Colonic mucosa (tissue), 4 donors: ENCODE data around the gene PDIK1L. TPM values are rescaled to one million over a fixed set of nuclear protein-coding genes. Genes with fewer than 3 reads are reported as not detected.

Source experiments
- DNase-seq: peaks from one replicate; pipeline ENCODE4 v3.0.0-alpha.2; 2020
- H3K27ac ChIP-seq: fragments of 200-600 bp; one replicate; pipeline ENCODE4 v1.8.0; 2021
- H3K27me3 ChIP-seq: fragments of 200-600 bp; one replicate; pipeline ENCODE4 v1.8.0; 2021
- H3K36me3 ChIP-seq: fragments of 200-600 bp; one replicate; pipeline ENCODE4 v1.8.0; 2021
- H3K4me1 ChIP-seq: fragments of 200-600 bp; one replicate; pipeline ENCODE4 v1.8.0; 2021; ENCODE audit warnings: mild to moderate bottlenecking
- H3K4me3 ChIP-seq: fragments of 200-600 bp; one replicate; pipeline ENCODE4 v1.8.0; 2021
- H3K9ac ChIP-seq, 2 donors: one replicate each; pipeline ENCODE4 v1.7.0; 2013; ENCODE audit warnings: control low read depth in 2 of 2, low read depth in 2 of 2, low read length in 2 of 2
- H3K9me3 ChIP-seq: fragments of 200-600 bp; one replicate; pipeline ENCODE4 v1.8.0; 2021
- CTCF ChIP-seq: fragments of 200-600 bp; IDR thresholded peaks from one replicate; pipeline ENCODE4 v1.8.0; 2022; ENCODE audit warnings: antibody characterized with exemption, mild to moderate bottlenecking
- intact Hi-C: fragments of 100-400 bp; cut with DNase I; formaldehyde crosslinking; loops from one replicate; pipeline ENCODE4 v1.14.1; 2022
- total RNA-seq, 2 donors: library from RNA; stranded (reverse); fragmentation: NEBNext Ultra II Directional in 1 of 2; extraction: Animal tissue kit (Norgen Biotek cat#: 25700) in 1 of 2; gene quantifications; one replicate each; pipeline ENCODE4 v1.2.1, GENCODE V29; 2021
- donor health status: healthy.
- donor health status: DM: no; HTN: no; CAD: no.
- donor health status: DM: no; HTN: no; CAD: no.

PDIK1L gene
- total RNA-seq, 2 donors from 2014 or later = 12.5 to 14.8 TPM

- H3K4me3 ChIP-seq = no peak overlapping the region
- H3K27ac ChIP-seq = no peak overlapping the region
- H3K36me3 ChIP-seq = no peaks in the 10 kb centered on the region
- no peaks in the 10 kb centered on the region for H3K27me3 ChIP-seq
- H3K9ac ChIP-seq = no peak overlapping the region
- intact Hi-C loops = no loop called here
- no peak for DNase-seq
- H3K9me3 ChIP-seq = no peaks in the 10 kb centered on the region
- H3K4me1 ChIP-seq = no peaks in the 10 kb centered on the region
- no peak for TF ChIP-seq CTCF
These were observed 43.1 kb downstream of the PDIK1L start for GRCh38 chr1:26154750-26155149.

GRCh38 chr1:26155370-26156284, 44.0 kb downstream of the PDIK1L start:
- no peaks in the 10 kb centered on the region for H3K36me3 ChIP-seq
- no peak overlapping the region for H3K4me3 ChIP-seq
- no peak for DNase-seq
- H3K9me3 ChIP-seq = no peaks in the 10 kb centered on the region
- TF ChIP-seq CTCF = no peak
- H3K27me3 ChIP-seq = no peaks in the 10 kb centered on the region
- intact Hi-C loops = no loop called here
- H3K4me1 ChIP-seq = no peaks in the 10 kb centered on the region
- no peak overlapping the region for H3K27ac ChIP-seq
- no peak overlapping the region for H3K9ac ChIP-seq

- Histone ChIP-seq H3K9ac (no peak overlapping the region), H3K4me3 (no peak overlapping the region), H3K36me3 (no peaks in the 10 kb centered on the region), H3K27ac (no peak overlapping the region), H3K4me1 (peaks cover 4% of the 10 kb centered on the region), H3K27me3 (no peaks in the 10 kb centered on the region), H3K9me3 (no peaks in the 10 kb centered on the region)
- no peak for TF ChIP-seq CTCF
- intact Hi-C loops = no loop called here
- no peak for DNase-seq
These were observed 44.8 kb downstream of the PDIK1L start for GRCh38 chr1:26156285-26157038.

- no peaks in the 10 kb centered on the region for H3K27me3 ChIP-seq
- no peaks in the 10 kb centered on the region for H3K9me3 ChIP-seq
- H3K9ac ChIP-seq = no peak overlapping the region
- TF ChIP-seq CTCF = no peak
- no peak overlapping the region for H3K4me3 ChIP-seq
- intact Hi-C loops = no loop called here
- DNase-seq = no peak
- no peaks in the 10 kb centered on the region for H3K36me3 ChIP-seq
- H3K27ac ChIP-seq = no peak overlapping the region
- peaks cover 6% of the 10 kb centered on the region for H3K4me1 ChIP-seq
These were observed 46.8 kb downstream of the PDIK1L start for GRCh38 chr1:26158271-26158907.

- Histone ChIP-seq H3K36me3 (no peaks in the 10 kb centered on the region), H3K9me3 (no peaks in the 10 kb centered on the region), H3K4me1 (peaks cover 6% of the 10 kb centered on the region), H3K4me3 (no peak within 1 kb of the TSS), H3K27ac (no peak within 1 kb of the TSS), H3K9ac (no peak within 1 kb of the TSS), H3K27me3 (no peaks in the 10 kb centered on the region)
- intact Hi-C loops = no loop called here
- no peak for TF ChIP-seq CTCF
- no peak for DNase-seq
These were observed 47.5 kb downstream of the PDIK1L start, which contains the start of gene FAM110D for GRCh38 chr1:26158908-26159742. Gene FAM110D (plus strand): TSS chr1:26159079. CDS start chr1:26161292, 2,213 bp downstream.
